CD14-positive monocyte (primary cell): ENCODE results near the gene ELOVL6. TPM values are rescaled to one million over a fixed set of nuclear protein-coding genes. Genes with fewer than 3 reads are reported as not detected.

Experiments used
- DNase-seq, 3 donors: peaks; one replicate each; pipeline ENCODE4 v3.0.0-alpha.2; 2011 to 2022
- H2AFZ ChIP-seq: 2 replicates; pipeline ENCODE4 v1.6.0; 2012; ENCODE audit warnings: mild to moderate bottlenecking, low read depth, low read length, inconsistent platforms; ENCODE audit not compliant: insufficient read depth, poor library complexity, severe bottlenecking
- H3K27ac ChIP-seq, 2 donors: 1 replicate in 1 of 2; 2 replicates in 1 of 2; pipeline ENCODE4 v1.5.1; 2012 to 2013; ENCODE audit warnings: low read length in 2 of 2, control low read depth in 1 of 2, inconsistent platforms in 1 of 2, low read depth in 1 of 2, mild to moderate bottlenecking in 1 of 2
- H3K27me3 ChIP-seq, 2 donors: one replicate each; pipeline versions ENCODE4 v1.6.0 to v1.6.1; 2011 to 2013; ENCODE audit warnings: low read length in 2 of 2; ENCODE audit not compliant: control insufficient read depth in 2 of 2, insufficient read depth in 2 of 2
- H3K36me3 ChIP-seq, 2 donors: replicated peaks in 1 of 2; 1 replicate in 1 of 2; 2 replicates in 1 of 2; pipeline versions ENCODE4 v1.5.1 to v1.6.1; 2012 to 2013; ENCODE audit warnings: low read length in 2 of 2, control low read depth in 1 of 2, inconsistent platforms in 1 of 2, mild to moderate bottlenecking in 1 of 2; ENCODE audit not compliant: insufficient read depth in 2 of 2, control insufficient read depth in 1 of 2
- H3K4me1 ChIP-seq, 2 donors: 1 replicate in 1 of 2; 2 replicates in 1 of 2; pipeline versions ENCODE4 v1.5.1 to v1.6.1; 2012 to 2013; ENCODE audit warnings: low read length in 2 of 2, control low read depth in 1 of 2, inconsistent platforms in 1 of 2, mild to moderate bottlenecking in 1 of 2, moderate library complexity in 1 of 2; ENCODE audit not compliant: insufficient read depth in 2 of 2, control insufficient read depth in 1 of 2
- H3K4me2 ChIP-seq: replicated peaks from 2 replicates; pipeline ENCODE3; 2012; ENCODE audit warnings: low read length, moderate library complexity, mild to moderate bottlenecking; ENCODE audit not compliant: poor library complexity, severe bottlenecking; ENCODE audit errors: extremely low read depth
- H3K4me3 ChIP-seq, 3 experiments: fragments of 200-600 bp in 1 of 3; sonication (generic) in 1 of 3; replicated peaks in 1 of 3; 1 replicate in 2 of 3; 2 replicates in 1 of 3; pipeline ENCODE4 v1.5.1; 2011 to 2013; ENCODE audit warnings: low read length in 3 of 3, mild to moderate bottlenecking in 3 of 3, control low read depth in 2 of 3, low read depth in 2 of 3, inconsistent platforms in 1 of 3, moderate library complexity in 1 of 3
- H3K79me2 ChIP-seq: 2 replicates; pipeline ENCODE4 v1.6.0; 2012; ENCODE audit warnings: mild to moderate bottlenecking, control low read depth, inconsistent platforms, low read length, moderate library complexity; ENCODE audit not compliant: insufficient read depth
- H3K9ac ChIP-seq: 2 replicates; pipeline ENCODE4 v1.6.0; 2017; ENCODE audit warnings: low read length, mild to moderate bottlenecking; ENCODE audit not compliant: insufficient read depth, poor library complexity, severe bottlenecking
- H3K9me3 ChIP-seq, 2 donors: replicated peaks in 1 of 2; 1 replicate in 1 of 2; 2 replicates in 1 of 2; pipeline versions ENCODE4 v1.5.1 to v1.6.1; 2012 to 2013; ENCODE audit warnings: low read length in 2 of 2, control low read depth in 1 of 2; ENCODE audit not compliant: control insufficient read depth in 1 of 2, insufficient read depth in 1 of 2
- H4K20me1 ChIP-seq: 2 replicates; pipeline ENCODE4 v1.6.0; 2012; ENCODE audit warnings: mild to moderate bottlenecking, low read length, control low read depth, moderate library complexity; ENCODE audit not compliant: insufficient read depth
- H3K27ac Mint-ChIP-seq, 7 donors: one replicate each; pipeline ENCODE4 v1.8.0; 2020; ENCODE audit warnings: mild to moderate bottlenecking in 7 of 7, mixed read lengths in 7 of 7, moderate library complexity in 6 of 7, inconsistent platforms in 2 of 7
- H3K27me3 Mint-ChIP-seq, 3 donors: one replicate each; pipeline ENCODE4 v1.8.0; 2021 to 2022; ENCODE audit warnings: low read depth in 3 of 3, mild to moderate bottlenecking in 3 of 3, mixed read lengths in 3 of 3, moderate library complexity in 3 of 3, inconsistent platforms in 1 of 3
- H3K36me3 Mint-ChIP-seq, 2 donors: one replicate each; pipeline ENCODE4 v1.8.0; 2020; ENCODE audit warnings: mixed read lengths in 2 of 2, inconsistent platforms in 1 of 2, mild to moderate bottlenecking in 1 of 2
- H3K4me1 Mint-ChIP-seq: one replicate; pipeline ENCODE4 v1.8.0; 2020; ENCODE audit warnings: mild to moderate bottlenecking, mixed read lengths
- H3K4me3 Mint-ChIP-seq, 2 donors: one replicate each; pipeline ENCODE4 v1.8.0; 2020; ENCODE audit warnings: mild to moderate bottlenecking in 2 of 2, mixed read lengths in 2 of 2, moderate library complexity in 1 of 2
- H3K9me3 Mint-ChIP-seq, 7 donors: one replicate each; pipeline ENCODE4 v1.8.0; 2020 to 2022; ENCODE audit warnings: mixed read lengths in 7 of 7, mild to moderate bottlenecking in 6 of 7, moderate library complexity in 6 of 7, inconsistent platforms in 2 of 7
- CTCF ChIP-seq: fragments of 200-600 bp; IDR thresholded peaks from one replicate; pipeline ENCODE4 v1.8.0; 2022; ENCODE audit warnings: antibody characterized with exemption, mild to moderate bottlenecking
- whole genome bisulfite sequencing: methylation state at CpG from one replicate; pipeline ENCODE4 v1.1.5; 2013; ENCODE audit warnings: missing lambda C conversion rate; ENCODE audit not compliant: insufficient coverage; 5-methylcytosine and 5-hydroxymethylcytosine counted together
- intact Hi-C, 2 donors: fragments of 100-400 bp; cut with micrococcal nuclease; formaldehyde crosslinking; loops; one replicate each; pipeline versions ENCODE4 v1.15.0 to v1.15.1; 2023
- polyA plus RNA-seq, 3 donors: library from polyadenylated mRNA; depleted of rRNA in 1 of 3; unstranded in 2 of 3; stranded (reverse) in 1 of 3; fragments of 300-500 nt in 2 of 3; fragments of >200 nt in 1 of 3; fragmentation: Illumina TruSeq in 2 of 3; gene quantifications; 1 replicate in 2 of 3; 2 replicates in 1 of 3; pipeline ENCODE4 v1.2.3, GENCODE V29; 2012 to 2021

The ELOVL6 gene
- polyA plus RNA-seq, 3 donors: 0.11 to 0.19 TPM; not detected in 1

- no peaks in the 10 kb centered on the region for H3K36me3 ChIP-seq
- WGBS: 100% methylated on average over 1 of the region's 6 CpGs
- H3K79me2 ChIP-seq: no peaks in the 10 kb centered on the region
- no peak overlapping the region for H3K4me3 Mint-ChIP-seq
- no peak overlapping the region for H3K27ac Mint-ChIP-seq
- H3K36me3 Mint-ChIP-seq: no peaks in the 10 kb centered on the region
- H2AFZ ChIP-seq: no peak overlapping the region
- H3K27ac ChIP-seq: no peak overlapping the region
- intact Hi-C loops: no loop called here
- H3K4me2 ChIP-seq: no peak overlapping the region
- H3K4me1 Mint-ChIP-seq: no peaks in the 10 kb centered on the region
- TF ChIP-seq CTCF: no peak
- H3K4me3 ChIP-seq: no peak overlapping the region
- no peaks in the 10 kb centered on the region for H3K27me3 Mint-ChIP-seq
- H3K27me3 ChIP-seq: no peaks in the 10 kb centered on the region
- H3K9me3 Mint-ChIP-seq: peaks cover 0 to 2% (median 0%) of the 10 kb centered on the region in 7 donors
- H3K9ac ChIP-seq: no peak overlapping the region
- H3K4me1 ChIP-seq: no peaks in the 10 kb centered on the region
- no peak for DNase-seq
- no peaks in the 10 kb centered on the region for H4K20me1 ChIP-seq
- no peaks in the 10 kb centered on the region for H3K9me3 ChIP-seq
Observed at GRCh38 chr4:110091434-110092140, 106.8 kb downstream of the ELOVL6 start.

GRCh38 chr4:110088670-110089069 lies 109.7 kb downstream of the ELOVL6 start:
- Histone ChIP-seq H3K9me3 (no peaks in the 10 kb centered on the region), H3K79me2 (no peaks in the 10 kb centered on the region), H3K4me1 (no peaks in the 10 kb centered on the region), H3K4me2 (no peak overlapping the region), H3K9ac (no peak overlapping the region), H4K20me1 (no peaks in the 10 kb centered on the region), H3K36me3 (no peaks in the 10 kb centered on the region), H3K4me3 (no peak overlapping the region), H2AFZ (no peak overlapping the region), H3K27ac (no peak overlapping the region), H3K27me3 (no peaks in the 10 kb centered on the region)
- no CpG with 5 or more reads among the region's 4 CpGs for WGBS
- H3K36me3 Mint-ChIP-seq: no peaks in the 10 kb centered on the region
- TF ChIP-seq CTCF: no peak
- intact Hi-C loops: no loop called here
- no peak overlapping the region for H3K4me3 Mint-ChIP-seq
- no peaks in the 10 kb centered on the region for H3K27me3 Mint-ChIP-seq
- H3K4me1 Mint-ChIP-seq: peaks cover 4% of the 10 kb centered on the region
- no peak overlapping the region for H3K27ac Mint-ChIP-seq
- DNase-seq: no peak
- H3K9me3 Mint-ChIP-seq: no peaks in the 10 kb centered on the region
